GM23338 (cell line): ENCODE data around the gene CFTR.

Experiments
- CREB1 ChIP-seq: fragments of 250-450 bp; sonication (Bioruptor Pico); IDR thresholded peaks from 2 replicates; pipeline ENCODE4 v1.5.0; 2020; ENCODE audit warnings: low read depth, mild to moderate bottlenecking, moderate library complexity
- CTCF ChIP-seq, 2 experiments: fragments of 200-600 bp in 1 of 2; sonication (generic) in 1 of 2; conservative IDR thresholded peaks; 2 replicates each; pipeline versions ENCODE4 v1.5.1 to v1.6.1; 2016 to 2017; ENCODE audit warnings: antibody characterized with exemption in 2 of 2, low read depth in 2 of 2, mild to moderate bottlenecking in 2 of 2, moderate library complexity in 1 of 2
- ETS1 ChIP-seq: IDR thresholded peaks from 2 replicates; pipeline ENCODE4 v1.6.1; 2016; ENCODE audit warnings: antibody characterized with exemption
- EZH2 ChIP-seq: fragments of 200-600 bp; sonication (generic); IDR thresholded peaks from one replicate; pipeline ENCODE4 v1.8.0; 2017; ENCODE audit warnings: antibody characterized with exemption, mild to moderate bottlenecking, low read depth; ENCODE audit not compliant: unreplicated experiment
- NANOG ChIP-seq: IDR thresholded peaks from 2 replicates; pipeline ENCODE4 v1.6.1; 2016; ENCODE audit warnings: antibody characterized with exemption, borderline replicate concordance
- POLR2AphosphoS5 ChIP-seq: IDR thresholded peaks from 2 replicates; pipeline ENCODE4 v1.6.1; 2016; ENCODE audit warnings: antibody characterized with exemption, low read depth
- REST ChIP-seq: IDR thresholded peaks from one replicate; pipeline ENCODE4 v1.6.1; 2018; ENCODE audit warnings: antibody characterized with exemption; ENCODE audit not compliant: unreplicated experiment

- no peak for TF ChIP-seq CTCF (conservative IDR thresholded peaks at IDR 0.05; ENCODE audit: low read depth in 2 of 2)
- TF ChIP-seq CREB1 (CRISPR knock-in tag) = no peak
- TF ChIP-seq POLR2AphosphoS5 = no peak
- TF ChIP-seq EZH2 = no peak
- TF ChIP-seq ETS1 = no peak
- no peak for TF ChIP-seq REST
- no peak for TF ChIP-seq NANOG
These were observed 181.5 kb downstream of the CFTR start for GRCh38 chr7:117661328-117661727.
